Measurements from ENCODE around the gene BEND6. TPM values are rescaled to one million over a fixed set of nuclear protein-coding genes. Genes with fewer than 3 reads are reported as not detected.

BEND6 gene
- total RNA-seq, 3 donors from 2014 or later, result 0.17 to 1.4 (median 0.31) TPM

DNA sequence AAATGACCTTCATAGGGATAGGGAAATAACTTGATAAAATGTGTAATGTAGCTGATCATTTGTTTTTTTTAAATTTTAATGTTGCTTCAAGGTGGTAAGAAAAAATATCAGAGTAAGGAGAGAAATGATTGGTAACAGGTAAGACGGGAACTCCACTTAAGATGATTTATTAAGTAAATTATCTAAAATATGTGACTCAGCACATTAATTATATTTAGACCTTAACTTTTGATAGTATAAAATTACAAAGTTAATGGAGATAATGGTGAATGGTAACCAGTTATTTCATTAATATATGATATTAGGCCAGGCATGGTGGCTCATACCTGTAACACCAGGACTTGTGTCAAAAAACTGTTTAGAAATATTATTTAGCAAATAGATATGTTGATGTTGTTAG, 10.2 kb downstream of the BEND6 start:
- intact Hi-C loops (cut with DNase I, micrococcal nuclease), result no loop called here
- H3K36me3 ChIP-seq (ENCODE audit: low read depth), result no peaks in the 10 kb centered on the region
- no peak for TF ChIP-seq CTCF (IDR thresholded peaks at IDR 0.05)
- no peak overlapping the region for H3K4me3 ChIP-seq
- H3K9me3 ChIP-seq, result no peaks in the 10 kb centered on the region
- no peaks in the 10 kb centered on the region for H3K4me1 ChIP-seq (ENCODE audit: low read depth)
- ATAC-seq (no peak), DNase-seq (no peak)

GRCh38 chr6:56970849-56971248, 15.9 kb downstream of the BEND6 start:
- DNase-seq (no peak), ATAC-seq (no peak)
- no peaks in the 10 kb centered on the region for H3K4me1 ChIP-seq (ENCODE audit: low read depth)
- no peaks in the 10 kb centered on the region for H3K9me3 ChIP-seq
- no peaks in the 10 kb centered on the region for H3K36me3 ChIP-seq (ENCODE audit: low read depth)
- no peak for TF ChIP-seq CTCF (IDR thresholded peaks at IDR 0.05)
- intact Hi-C loops (cut with DNase I, micrococcal nuclease), result no loop called here
- no peak overlapping the region for H3K4me3 ChIP-seq

DNA sequence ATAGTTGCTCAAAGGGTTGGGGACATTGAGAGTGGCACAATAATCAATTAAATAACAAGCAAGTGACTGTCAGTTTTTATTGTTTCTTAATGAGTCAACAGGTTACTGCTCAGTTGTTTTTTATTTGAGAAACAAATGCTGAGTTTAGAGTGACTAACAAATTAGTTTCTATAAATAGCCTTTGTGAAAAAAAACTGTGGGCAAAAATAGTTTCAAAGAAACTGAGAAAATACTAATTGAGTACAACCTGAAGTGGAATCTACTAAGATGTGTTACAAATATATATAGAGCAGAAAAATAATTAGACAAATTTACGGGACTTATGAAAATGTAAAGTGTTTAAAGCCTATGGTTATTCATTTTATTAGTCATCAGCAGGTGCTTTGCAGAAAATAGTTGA, 22.3 kb downstream of the BEND6 start:
- intact Hi-C loops (cut with DNase I, micrococcal nuclease), result no loop called here
- Histone ChIP-seq H3K36me3 (ENCODE audit: low read depth) (no peaks in the 10 kb centered on the region), H3K4me1 (ENCODE audit: low read depth) (no peaks in the 10 kb centered on the region), H3K4me3 (no peak overlapping the region), H3K9me3 (peaks cover 19% of the 10 kb centered on the region)
- ATAC-seq (no peak), DNase-seq (no peak)
- no peak for TF ChIP-seq CTCF (IDR thresholded peaks at IDR 0.05)

GRCh38 chr6:56978530-56978929, 23.6 kb downstream of the BEND6 start:
- Histone ChIP-seq H3K4me1 (ENCODE audit: low read depth) (no peaks in the 10 kb centered on the region), H3K36me3 (ENCODE audit: low read depth) (no peaks in the 10 kb centered on the region), H3K9me3 (peaks cover 19% of the 10 kb centered on the region), H3K4me3 (no peak overlapping the region)
- no peak for TF ChIP-seq CTCF (IDR thresholded peaks at IDR 0.05)
- DNase-seq (no peak), ATAC-seq (no peak)
- intact Hi-C loops (cut with DNase I, micrococcal nuclease), result no loop called here

DNA sequence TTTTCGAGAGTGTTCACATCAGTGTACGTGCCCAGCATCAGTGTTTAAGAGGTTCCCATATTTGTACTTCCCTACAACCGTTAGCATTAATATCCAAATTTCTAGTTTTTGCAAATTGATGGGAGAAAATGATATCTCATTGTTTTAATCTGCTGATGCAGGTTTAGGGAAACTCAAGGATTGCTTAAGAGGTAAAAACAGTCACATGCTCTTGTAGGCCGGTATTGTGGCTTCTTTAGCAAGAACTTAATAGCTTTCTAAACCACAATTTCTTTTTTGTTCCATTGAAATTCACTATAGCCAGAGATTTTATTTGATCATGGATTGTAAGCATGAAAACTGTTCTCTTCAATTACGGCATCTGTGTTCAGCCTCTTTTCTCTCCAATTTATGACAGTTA, 29.5 kb downstream of the BEND6 start:
- DNase-seq (no peak), ATAC-seq (no peak)
- no peaks in the 10 kb centered on the region for H3K4me1 ChIP-seq (ENCODE audit: low read depth)
- no peaks in the 10 kb centered on the region for H3K36me3 ChIP-seq (ENCODE audit: low read depth)
- no peak overlapping the region for H3K4me3 ChIP-seq
- H3K9me3 ChIP-seq, result no peaks in the 10 kb centered on the region
- intact Hi-C loops (cut with DNase I, micrococcal nuclease), result no loop called here
- no peak for TF ChIP-seq CTCF (IDR thresholded peaks at IDR 0.05)

DNA sequence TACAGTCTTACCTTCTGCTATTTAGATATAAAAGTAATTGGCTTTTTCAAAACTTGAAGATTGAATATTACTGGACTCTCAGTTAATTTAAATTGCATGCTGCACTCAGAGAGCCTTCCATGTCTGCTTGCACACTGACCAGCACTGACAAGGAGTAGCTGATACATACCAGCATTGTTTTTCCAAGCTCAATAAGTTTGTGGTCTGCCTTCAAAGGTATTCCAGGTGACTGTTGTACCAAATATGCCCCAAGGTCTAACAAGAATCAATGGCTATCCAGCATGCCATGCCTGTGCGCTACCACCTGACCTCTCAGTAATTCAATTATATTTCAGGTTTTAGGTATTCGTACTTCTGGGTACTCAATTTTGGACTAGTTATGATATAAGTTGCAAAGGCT, 30.0 kb downstream of the BEND6 start:
- Histone ChIP-seq H3K4me1 (ENCODE audit: low read depth) (no peaks in the 10 kb centered on the region), H3K36me3 (ENCODE audit: low read depth) (no peaks in the 10 kb centered on the region), H3K9me3 (no peaks in the 10 kb centered on the region), H3K4me3 (no peak overlapping the region)
- DNase-seq (no peak), ATAC-seq (no peak)
- intact Hi-C loops (cut with DNase I, micrococcal nuclease), result no loop called here
- no peak for TF ChIP-seq CTCF (IDR thresholded peaks at IDR 0.05)
